GM12872 (cell line): ENCODE data around the gene PIGL.

Experiments
- TF ChIP-seq, protein P1 (sequence below): IDR thresholded peaks from 3 replicates; pipeline ENCODE4 v1.5.1; 2011; ENCODE audit warnings: low read depth, mild to moderate bottlenecking, low read length, moderate library complexity; ENCODE audit not compliant: insufficient read depth

The PIGL gene

GRCh38 chr17:16353317-16354174 lies 136.5 kb downstream of the PIGL start, which contains the start of gene CENPV:
Gene CENPV (minus strand): TSS chr17:16353469. CDS start chr17:16353436, 33 bp downstream.
- TF ChIP-seq, protein P1, sequence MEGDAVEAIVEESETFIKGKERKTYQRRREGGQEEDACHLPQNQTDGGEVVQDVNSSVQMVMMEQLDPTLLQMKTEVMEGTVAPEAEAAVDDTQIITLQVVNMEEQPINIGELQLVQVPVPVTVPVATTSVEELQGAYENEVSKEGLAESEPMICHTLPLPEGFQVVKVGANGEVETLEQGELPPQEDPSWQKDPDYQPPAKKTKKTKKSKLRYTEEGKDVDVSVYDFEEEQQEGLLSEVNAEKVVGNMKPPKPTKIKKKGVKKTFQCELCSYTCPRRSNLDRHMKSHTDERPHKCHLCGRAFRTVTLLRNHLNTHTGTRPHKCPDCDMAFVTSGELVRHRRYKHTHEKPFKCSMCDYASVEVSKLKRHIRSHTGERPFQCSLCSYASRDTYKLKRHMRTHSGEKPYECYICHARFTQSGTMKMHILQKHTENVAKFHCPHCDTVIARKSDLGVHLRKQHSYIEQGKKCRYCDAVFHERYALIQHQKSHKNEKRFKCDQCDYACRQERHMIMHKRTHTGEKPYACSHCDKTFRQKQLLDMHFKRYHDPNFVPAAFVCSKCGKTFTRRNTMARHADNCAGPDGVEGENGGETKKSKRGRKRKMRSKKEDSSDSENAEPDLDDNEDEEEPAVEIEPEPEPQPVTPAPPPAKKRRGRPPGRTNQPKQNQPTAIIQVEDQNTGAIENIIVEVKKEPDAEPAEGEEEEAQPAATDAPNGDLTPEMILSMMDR: no peak; the same call in 2 of the 3 replicates

DNA sequence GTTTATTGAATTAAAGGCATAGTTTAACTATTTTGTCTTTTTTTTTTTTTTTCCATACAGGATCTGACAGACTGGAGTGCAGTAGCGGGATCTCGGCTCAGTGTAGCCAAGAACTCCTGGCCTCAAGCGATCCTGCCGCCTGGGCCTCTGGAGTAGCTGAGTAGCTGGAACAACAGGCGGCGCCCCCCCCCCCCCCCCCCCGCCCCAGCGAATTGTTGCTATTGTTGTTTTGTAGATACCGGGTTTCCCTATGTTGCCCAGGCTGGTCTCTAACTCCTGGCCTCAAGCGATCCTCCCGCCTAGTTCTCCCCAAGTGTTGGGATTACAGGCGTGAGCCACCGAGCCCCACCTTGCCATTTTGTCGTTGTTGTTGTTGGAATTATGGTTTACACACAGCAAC lies 137.6 kb downstream of the PIGL start:
- TF ChIP-seq, protein P1: no peak

GRCh38 chr17:16358394-16358793 lies 141.4 kb downstream of the PIGL start:
- TF ChIP-seq, protein P1: no peak

GRCh38 chr17:16361874-16362273 lies 144.9 kb downstream of the PIGL start:
- TF ChIP-seq, protein P1: no peak

- TF ChIP-seq, protein P1: peak; percentile 94
Measured at GRCh38 chr17:16363749-16364536, 146.9 kb downstream of the PIGL start.

DNA sequence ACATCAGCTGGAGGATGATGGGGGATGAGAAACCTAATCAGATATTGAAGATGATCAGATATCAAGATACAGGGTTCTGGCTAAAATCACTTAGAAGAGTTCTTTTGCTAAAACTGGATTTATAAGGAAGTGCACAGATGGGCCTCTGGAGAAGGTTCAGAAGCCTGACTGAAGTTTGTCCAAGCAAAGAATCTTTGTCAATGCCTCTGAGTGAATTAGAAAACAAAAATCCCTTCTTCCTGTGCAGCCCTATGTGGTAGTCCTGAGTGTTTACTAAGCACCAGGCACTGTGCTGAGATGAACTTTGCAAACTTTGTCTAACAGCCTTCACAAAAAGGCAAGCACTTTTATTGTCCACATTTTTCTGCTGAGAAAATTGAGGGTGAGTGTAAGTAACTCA lies 147.6 kb downstream of the PIGL start:
- TF ChIP-seq, protein P1: no peak

GRCh38 chr17:16371742-16372141 lies 154.7 kb downstream of the PIGL start:
- TF ChIP-seq, protein P1: no peak
